Activated CD4-positive, CD25-positive, alpha-beta regulatory T cell treated with anti-CD3 and anti-CD28 coated beads, Interleukin-2, amount 50 U/mL, for 72 hours (primary cell): ENCODE measurements around the gene MAPK14.
"Not testable (repeated sequence)": the region's sequence is repeated elsewhere in the genome, so short reads cannot be mapped to it uniquely, and the experiment has no call there.

Experiments
- DNase-seq: peaks from one replicate; pipeline ENCODE4 v3.0.0; 2021

MAPK14 gene

GRCh38 chr6:36124346-36124745 lies 96.7 kb downstream of the MAPK14 start:
- not testable (repeated sequence) for DNase-seq

DNA sequence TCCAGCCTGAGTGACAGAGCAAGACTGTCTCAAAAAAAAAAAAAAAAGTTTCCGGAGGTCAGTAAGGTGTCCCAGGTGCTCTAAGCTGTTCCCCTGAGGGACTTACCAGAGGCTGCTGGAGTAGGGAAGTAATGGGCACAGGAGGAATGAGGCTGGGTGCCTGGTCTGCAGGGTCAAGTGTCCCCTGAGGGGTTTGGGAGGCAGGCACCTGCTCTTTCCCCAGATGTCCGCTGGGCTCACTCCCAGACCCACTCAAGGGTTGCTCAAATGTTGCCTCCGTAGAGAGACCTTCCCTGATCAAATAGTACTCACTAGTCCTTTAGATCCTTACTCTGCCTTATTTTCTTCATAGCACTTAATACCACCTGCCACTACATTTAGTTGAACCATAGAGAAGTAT lies 97.3 kb downstream of the MAPK14 start:
- DNase-seq = no peak

DNA sequence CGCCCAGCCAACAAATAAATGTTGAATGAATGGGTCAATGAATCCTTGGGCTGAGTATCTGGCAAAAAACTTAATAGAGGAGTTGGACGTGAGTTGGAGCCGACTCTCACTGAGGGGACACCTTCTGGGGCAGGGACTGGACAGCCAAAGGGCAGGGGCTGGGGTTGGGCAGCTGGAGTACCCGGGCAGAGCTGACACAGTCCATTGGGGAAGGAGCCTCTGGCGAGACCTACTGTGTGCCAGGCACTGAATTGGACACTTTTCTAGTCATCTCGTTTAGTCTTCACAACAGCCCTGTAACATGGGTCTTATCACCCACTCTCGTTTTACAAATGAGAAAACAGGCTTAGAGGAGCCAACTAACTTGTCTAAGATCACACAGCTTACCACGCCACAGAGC lies 98.0 kb downstream of the MAPK14 start:
- DNase-seq = no peak

- DNase-seq = no peak
These were observed 98.5 kb downstream of the MAPK14 start for GRCh38 chr6:36126121-36126520.

GRCh38 chr6:36126553-36127458 lies 99.2 kb downstream of the MAPK14 start:
- DNase-seq = no peak

DNA sequence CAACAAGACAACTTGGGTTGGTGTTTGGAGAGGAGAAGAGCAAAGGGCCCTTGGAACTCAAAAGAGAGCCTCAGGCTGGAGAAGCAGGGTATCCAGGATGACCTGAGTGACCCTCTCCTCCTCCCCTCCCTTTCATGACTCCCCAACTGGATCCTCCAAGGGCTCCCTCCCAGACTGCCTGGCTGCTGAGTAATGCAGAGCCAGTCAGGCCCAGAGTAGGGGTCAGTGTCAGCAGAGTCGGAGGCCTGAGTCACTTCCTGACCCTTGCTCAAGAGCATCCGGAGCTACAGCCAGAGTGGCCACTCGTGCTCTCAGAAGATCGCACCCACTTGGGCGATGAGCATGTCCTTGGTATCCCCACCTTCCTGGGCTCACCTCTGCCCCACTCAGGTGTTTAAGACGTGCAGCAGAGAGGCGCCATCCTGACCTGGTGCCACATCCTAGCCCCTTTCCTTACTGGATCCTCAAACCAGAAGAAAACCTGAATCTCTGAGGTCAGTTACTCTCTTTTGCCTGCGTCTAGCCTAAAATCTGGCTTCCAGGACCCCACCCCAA lies 99.9 kb downstream of the MAPK14 start:
- no peak for DNase-seq

DNA sequence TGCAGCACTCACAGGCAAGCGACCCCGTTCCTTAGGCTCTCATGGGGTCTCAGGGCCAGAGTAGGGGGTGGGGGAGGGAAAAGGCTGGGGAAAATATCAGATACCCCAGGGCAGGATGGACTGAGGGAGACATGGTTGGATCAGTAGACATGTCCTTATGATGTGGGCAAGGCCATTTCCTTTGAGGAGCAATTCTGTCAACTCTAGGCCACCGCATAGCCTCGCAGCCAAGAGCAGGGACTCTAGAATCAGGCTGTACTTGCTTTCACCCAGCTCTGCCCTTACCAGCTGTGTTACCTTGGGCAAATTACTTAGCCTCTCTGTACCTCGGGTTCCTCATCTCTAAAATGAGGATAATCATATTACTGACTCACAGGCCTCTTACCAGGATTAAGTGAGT lies 100.5 kb downstream of the MAPK14 start:
- no peak for DNase-seq

GRCh38 chr6:36128793-36129192 lies 101.2 kb downstream of the MAPK14 start:
- DNase-seq = no peak

DNA sequence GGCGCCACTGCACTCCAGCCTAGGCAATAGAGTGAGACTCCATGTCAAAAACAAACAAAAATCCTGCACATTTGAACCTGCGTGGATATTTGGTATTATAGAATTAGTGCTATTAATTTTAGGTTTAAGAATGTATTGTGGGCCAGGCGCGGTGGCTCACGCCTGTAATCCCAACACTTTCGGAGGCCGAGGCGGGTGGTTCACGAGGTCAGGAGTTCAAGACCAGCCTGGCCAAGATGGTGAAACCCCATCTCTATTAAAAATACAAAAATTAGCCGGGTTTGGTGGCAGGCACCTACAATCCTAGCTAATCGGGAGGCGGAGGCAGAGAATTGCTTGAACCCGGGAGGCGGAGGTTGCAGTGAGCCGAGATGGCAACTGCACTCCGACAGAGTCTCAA lies 101.7 kb downstream of the MAPK14 start:
- not testable (repeated sequence) for DNase-seq

GRCh38 chr6:36129941-36130666 lies 102.5 kb downstream of the MAPK14 start, which contains the start of gene MAPK13:
Gene MAPK13 (plus strand): TSS chr6:36130513. CDS start chr6:36130583, 70 bp downstream.
- peak; percentile 59 for DNase-seq

GRCh38 chr6:36130667-36131510 lies 103.3 kb downstream of the MAPK14 start:
- peak; percentile 67 for DNase-seq

GRCh38 chr6:36131511-36132245 lies 104.1 kb downstream of the MAPK14 start:
- peak; percentile 47 for DNase-seq

GRCh38 chr6:36132246-36132895 lies 104.8 kb downstream of the MAPK14 start:
- DNase-seq = no peak

- DNase-seq = no peak
These were observed 105.5 kb downstream of the MAPK14 start for GRCh38 chr6:36133148-36133547.

GRCh38 chr6:36133912-36134311 lies 106.3 kb downstream of the MAPK14 start:
- no peak for DNase-seq

DNA sequence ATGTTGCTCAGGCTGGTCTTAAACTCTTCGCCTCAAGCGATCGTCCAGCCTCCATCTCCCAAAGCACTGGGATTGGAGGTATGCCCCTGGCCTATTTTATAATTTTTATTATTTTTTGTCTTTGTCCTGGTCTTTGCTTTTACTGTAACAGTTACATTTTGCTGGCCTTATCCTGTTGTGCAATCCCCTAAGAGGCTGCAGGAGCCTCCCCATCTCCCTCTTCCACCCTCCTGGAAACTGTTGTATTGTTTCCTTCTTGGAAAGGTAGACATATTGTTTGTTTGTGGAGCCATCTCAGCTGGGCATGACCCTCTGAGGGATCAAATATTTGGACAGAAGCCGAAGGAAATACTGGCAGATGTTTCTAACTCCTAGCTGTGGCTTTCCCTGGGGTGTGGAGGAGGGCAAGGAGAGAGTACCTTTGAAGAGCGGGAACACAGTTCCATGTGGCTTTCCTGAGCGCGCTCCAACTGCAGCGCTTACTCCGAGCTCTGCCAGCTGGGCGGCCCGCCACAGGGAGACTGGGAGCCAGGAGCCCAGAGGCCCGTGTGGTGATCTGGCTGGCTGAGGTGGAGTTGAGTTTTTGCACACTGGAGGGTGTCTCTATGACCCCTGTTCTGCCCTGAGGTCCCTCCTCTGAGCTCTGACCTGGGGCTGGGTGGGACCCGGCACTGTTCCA lies 107.6 kb downstream of the MAPK14 start:
- no peak for DNase-seq

DNA sequence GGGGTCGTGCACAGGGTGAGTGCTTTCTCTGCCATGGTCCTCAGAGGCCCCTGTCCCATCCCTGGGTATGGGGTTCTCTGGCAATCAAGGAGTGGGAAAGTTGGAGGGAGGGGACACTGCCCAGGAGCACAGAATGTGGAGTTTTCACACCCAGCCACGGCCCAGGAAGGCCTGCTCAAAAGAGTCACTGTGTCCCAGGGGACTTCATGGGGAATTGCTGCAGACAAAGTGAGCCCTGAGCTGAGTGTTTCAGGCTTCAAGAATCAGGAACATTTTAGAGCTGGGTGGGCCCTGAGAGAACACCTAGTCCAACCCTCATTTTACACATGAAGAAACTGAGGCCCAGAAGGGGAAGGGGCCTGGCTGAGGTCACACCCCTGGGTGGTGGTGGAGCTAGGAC lies 108.4 kb downstream of the MAPK14 start:
- DNase-seq = no peak

DNA sequence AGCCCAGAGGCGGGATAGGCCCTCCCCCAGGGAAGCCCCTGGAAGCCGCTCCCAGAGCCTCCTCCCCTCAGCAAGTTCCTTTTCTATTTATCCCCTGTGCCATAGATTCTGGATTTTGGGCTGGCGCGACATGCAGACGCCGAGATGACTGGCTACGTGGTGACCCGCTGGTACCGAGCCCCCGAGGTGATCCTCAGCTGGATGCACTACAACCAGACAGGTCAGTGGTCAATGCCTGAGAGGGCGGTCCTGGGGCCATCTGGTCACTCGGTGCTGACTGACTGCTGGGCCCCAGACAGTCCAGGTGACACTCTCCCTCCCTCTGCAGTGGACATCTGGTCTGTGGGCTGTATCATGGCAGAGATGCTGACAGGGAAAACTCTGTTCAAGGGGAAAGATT lies 108.9 kb downstream of the MAPK14 start:
- DNase-seq = no peak

DNA sequence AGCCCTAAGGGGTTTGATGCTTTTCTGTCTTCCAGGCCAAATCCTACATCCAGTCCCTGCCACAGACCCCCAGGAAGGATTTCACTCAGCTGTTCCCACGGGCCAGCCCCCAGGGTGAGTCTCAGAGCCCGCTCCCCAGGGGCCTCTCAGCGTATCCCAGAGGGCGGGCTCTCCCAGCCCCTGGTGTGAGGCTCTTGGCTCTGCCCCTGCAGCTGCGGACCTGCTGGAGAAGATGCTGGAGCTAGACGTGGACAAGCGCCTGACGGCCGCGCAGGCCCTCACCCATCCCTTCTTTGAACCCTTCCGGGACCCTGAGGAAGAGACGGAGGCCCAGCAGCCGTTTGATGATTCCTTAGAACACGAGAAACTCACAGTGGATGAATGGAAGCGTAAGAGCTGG lies 111.1 kb downstream of the MAPK14 start:
- DNase-seq = no peak

DNA sequence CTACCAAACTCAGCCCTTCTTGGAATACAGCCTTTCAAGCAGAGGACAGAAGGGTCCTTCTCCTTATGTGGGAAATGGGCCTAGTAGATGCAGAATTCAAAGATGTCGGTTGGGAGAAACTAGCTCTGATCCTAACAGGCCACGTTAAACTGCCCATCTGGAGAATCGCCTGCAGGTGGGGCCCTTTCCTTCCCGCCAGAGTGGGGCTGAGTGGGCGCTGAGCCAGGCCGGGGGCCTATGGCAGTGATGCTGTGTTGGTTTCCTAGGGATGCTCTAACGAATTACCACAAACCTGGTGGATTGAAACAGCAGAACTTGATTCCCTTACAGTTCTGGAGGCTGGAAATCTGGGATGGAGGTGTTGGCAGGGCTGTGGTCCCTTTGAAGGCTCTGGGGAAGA lies 111.8 kb downstream of the MAPK14 start:
- DNase-seq = no peak
